Activated naive CD8-positive, alpha-beta T cell (primary cell): ENCODE measurements around the gene IL17RA.
"Not testable (repeated sequence)": the region's sequence is repeated elsewhere in the genome, so short reads cannot be mapped to it uniquely, and the experiment has no call there.

Experiments
- H3K27ac Mint-ChIP-seq: one replicate; pipeline ENCODE4 v1.8.0; 2021; ENCODE audit warnings: mixed read lengths
- H3K27me3 Mint-ChIP-seq: one replicate; pipeline ENCODE4 v1.8.0; 2021; ENCODE audit warnings: mixed read lengths
- H3K36me3 Mint-ChIP-seq: one replicate; pipeline ENCODE4 v1.8.0; 2021; ENCODE audit warnings: mixed read lengths
- H3K4me1 Mint-ChIP-seq: one replicate; pipeline ENCODE4 v1.8.0; 2021; ENCODE audit warnings: low read depth, mixed read lengths
- H3K4me3 Mint-ChIP-seq: one replicate; pipeline ENCODE4 v1.8.0; 2021; ENCODE audit warnings: mild to moderate bottlenecking, mixed read lengths
- H3K9me3 Mint-ChIP-seq: one replicate; pipeline ENCODE4 v1.8.0; 2021; ENCODE audit warnings: low read depth, mixed read lengths

Gene IL17RA

DNA sequence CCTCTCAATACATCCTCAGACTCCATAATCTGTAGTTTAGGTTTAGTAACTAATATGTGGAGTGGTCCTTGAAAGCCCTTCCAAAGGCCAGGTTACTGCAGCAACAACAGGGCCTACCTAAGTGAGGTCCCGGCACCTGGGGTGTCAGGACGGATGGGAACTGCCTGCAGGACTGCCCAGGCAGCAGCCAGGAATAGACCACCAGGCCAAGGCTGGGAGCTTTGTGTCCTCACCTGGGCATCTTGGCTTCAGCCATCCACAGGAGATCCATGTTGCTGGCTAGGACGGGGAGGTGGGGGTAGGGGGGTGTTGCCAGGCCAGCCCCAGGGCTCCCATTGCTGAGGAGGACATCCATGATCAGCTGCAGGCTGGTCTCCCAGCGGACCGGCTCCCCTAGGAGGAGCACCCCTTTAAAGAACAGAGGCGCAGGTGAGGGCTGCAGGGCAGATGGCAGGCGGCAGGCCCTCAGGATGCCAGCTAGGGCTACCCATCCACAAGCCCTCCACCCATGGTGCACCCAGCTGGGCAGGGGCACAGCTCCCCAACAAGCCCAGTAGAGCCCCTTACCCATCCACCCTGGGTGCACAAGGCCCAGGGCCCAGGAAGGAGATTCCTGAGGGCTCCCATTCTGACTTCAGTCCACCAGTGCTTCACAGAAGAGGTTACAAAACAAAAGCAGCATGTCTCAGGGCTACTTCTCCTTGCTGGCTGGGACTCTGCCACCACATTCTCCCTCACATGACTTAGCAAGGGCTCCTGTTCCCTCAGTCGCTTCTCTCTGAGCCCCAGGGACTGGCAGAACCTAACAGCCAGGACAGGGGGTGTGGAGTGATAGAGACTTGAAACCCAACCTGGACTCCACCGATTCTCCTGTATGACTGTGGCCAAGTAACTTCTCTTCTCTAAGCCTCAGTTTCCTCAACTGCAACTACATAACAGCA lies 56.3 kb downstream of the IL17RA start:
- Mint-ChIP-seq H3K4me1 (no peaks in the 10 kb centered on the region), H3K9me3 (no peaks in the 10 kb centered on the region), H3K4me3 (no peak overlapping the region), H3K27me3 (no peaks in the 10 kb centered on the region), H3K36me3 (peaks cover 2% of the 10 kb centered on the region), H3K27ac (no peak overlapping the region)

GRCh38 chr22:17143101-17143500 lies 58.3 kb downstream of the IL17RA start:
- Mint-ChIP-seq H3K4me3 (no peak overlapping the region), H3K27me3 (no peaks in the 10 kb centered on the region), H3K4me1 (no peaks in the 10 kb centered on the region), H3K27ac (no peak overlapping the region), H3K9me3 (no peaks in the 10 kb centered on the region), H3K36me3 (peaks cover 3% of the 10 kb centered on the region)

DNA sequence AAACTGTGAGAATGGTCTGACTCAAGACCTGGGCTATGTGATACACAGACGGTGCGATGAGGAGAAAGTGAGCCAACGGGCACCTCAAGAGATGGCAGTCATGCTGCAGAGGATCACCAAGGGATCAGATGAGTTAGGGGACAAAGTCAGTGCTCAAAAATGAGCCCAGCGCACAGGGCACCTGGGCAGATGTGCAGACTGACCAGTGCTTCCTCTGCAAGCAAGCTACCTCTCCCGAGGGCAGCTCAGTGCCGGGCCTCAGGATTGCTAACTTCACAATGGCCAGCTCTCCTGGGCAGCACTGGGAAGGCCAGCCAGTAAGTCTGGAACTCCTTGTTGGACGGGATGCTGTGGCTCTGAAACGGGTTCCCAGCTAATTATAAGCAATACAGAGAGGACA lies 59.0 kb downstream of the IL17RA start:
- no peak overlapping the region for H3K27ac Mint-ChIP-seq

DNA sequence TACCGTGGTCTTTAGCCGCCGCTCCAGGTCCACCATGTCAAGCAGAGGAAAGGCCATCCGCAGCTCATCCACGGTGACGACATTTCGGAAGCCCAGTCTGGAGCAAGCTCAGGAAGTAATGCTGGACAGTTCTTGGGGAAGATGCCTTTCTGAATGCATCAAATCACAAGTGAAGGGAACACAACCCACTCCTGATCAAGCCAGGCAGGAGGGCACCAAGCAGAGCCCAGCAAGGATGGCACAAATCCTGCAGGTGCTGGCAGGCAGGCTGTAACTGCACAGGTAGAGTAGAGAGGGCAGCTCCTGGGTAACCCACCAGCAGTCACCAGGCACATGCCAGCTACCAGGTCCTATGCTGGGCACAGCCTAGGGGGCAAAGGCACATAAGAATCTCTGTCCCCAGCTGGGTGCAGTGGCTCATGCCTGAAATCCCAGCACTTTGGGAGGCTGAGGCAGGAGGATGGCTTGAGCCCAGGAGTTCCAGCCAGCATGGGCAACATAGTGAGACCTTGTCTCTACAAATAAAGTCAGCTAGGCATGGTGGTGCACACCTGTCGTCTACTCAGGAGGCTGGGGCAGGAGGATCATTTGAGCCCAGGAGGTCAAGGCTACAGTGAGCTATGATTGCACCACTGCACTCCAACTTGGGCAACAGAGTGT lies 60.4 kb downstream of the IL17RA start:
- Mint-ChIP-seq H3K4me3 (no peak overlapping the region), H3K36me3 (peaks cover 3% of the 10 kb centered on the region), H3K9me3 (no peaks in the 10 kb centered on the region), H3K4me1 (no peaks in the 10 kb centered on the region), H3K27me3 (no peaks in the 10 kb centered on the region), H3K27ac (no peak overlapping the region)

More for the DNA sequence above, 59.0 kb downstream of the IL17RA start:
- H3K4me1 Mint-ChIP-seq = no peaks in the 10 kb centered on the region
- H3K27me3 Mint-ChIP-seq = no peaks in the 10 kb centered on the region
- H3K4me3 Mint-ChIP-seq = no peak overlapping the region
- H3K36me3 Mint-ChIP-seq = peaks cover 3% of the 10 kb centered on the region
- no peaks in the 10 kb centered on the region for H3K9me3 Mint-ChIP-seq

- not testable (repeated sequence) for H3K9me3 Mint-ChIP-seq, H3K27me3 Mint-ChIP-seq, H3K4me3 Mint-ChIP-seq, H3K36me3 Mint-ChIP-seq, H3K4me1 Mint-ChIP-seq, H3K27ac Mint-ChIP-seq
Observed at GRCh38 chr22:17147458-17147857, 62.7 kb downstream of the IL17RA start.

DNA sequence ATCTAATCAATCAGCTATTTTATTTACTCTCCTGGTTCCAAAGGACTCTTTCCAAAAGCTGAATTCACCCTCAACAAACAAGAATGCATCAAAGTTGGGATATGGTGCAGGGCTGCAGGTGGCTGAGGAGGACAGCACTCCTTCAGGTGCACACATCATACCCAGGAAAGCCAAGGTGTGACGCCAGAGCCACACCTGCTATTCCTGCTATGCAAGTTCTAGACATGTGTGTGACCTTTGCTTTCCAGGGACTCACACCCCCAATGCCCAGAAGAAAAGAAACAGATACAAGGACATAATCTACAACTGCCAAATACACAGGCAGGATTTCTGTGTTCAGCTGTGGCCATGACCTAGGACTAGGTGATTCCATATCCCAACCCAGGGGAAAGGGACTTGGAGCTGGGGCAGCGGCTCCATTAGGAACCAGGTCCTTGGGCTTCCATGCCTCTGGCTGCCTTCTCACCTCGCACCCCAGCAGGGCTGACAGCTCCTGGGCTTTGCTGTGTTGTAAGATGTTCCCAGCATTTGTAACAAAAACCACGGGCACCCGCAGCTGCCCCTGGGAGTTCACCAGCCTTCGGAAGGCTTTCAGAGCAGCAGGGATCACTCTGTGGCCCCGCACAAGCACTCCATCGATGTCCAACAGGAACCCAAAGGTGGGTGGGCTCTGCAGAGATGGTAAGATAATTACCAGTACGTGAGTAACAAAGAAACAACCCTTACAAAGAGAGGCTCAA lies 64.4 kb downstream of the IL17RA start:
- no peak overlapping the region for H3K27ac Mint-ChIP-seq
- H3K27me3 Mint-ChIP-seq = no peaks in the 10 kb centered on the region
- H3K9me3 Mint-ChIP-seq = no peaks in the 10 kb centered on the region
- peaks cover 17% of the 10 kb centered on the region for H3K4me1 Mint-ChIP-seq
- H3K4me3 Mint-ChIP-seq = no peak overlapping the region
- H3K36me3 Mint-ChIP-seq = peaks cover 8% of the 10 kb centered on the region

DNA sequence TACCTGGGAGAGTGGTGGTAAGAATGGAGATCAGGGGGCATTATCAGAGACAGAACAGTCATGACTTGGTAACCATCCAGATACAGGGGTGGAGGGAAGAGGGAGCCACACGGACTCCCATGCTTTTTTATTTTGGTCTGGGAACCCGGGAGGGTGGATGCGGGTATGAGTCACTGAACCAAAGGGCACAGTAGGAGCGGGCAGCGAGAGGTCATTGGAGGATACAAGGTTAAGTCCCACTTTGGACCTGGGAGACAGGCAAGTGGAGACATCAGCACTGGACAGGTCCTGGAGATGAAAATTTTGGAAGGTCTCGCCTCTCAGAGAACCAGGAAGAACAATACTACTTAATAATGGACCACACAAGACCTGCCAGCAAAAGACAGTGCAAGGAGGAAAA lies 67.5 kb downstream of the IL17RA start:
- H3K36me3 Mint-ChIP-seq = peaks cover 8% of the 10 kb centered on the region
- H3K27ac Mint-ChIP-seq = peak overlapping the region; percentile 46
- H3K9me3 Mint-ChIP-seq = no peaks in the 10 kb centered on the region
- no peaks in the 10 kb centered on the region for H3K27me3 Mint-ChIP-seq
- H3K4me3 Mint-ChIP-seq = no peak overlapping the region
- H3K4me1 Mint-ChIP-seq = peaks cover 38% of the 10 kb centered on the region

DNA sequence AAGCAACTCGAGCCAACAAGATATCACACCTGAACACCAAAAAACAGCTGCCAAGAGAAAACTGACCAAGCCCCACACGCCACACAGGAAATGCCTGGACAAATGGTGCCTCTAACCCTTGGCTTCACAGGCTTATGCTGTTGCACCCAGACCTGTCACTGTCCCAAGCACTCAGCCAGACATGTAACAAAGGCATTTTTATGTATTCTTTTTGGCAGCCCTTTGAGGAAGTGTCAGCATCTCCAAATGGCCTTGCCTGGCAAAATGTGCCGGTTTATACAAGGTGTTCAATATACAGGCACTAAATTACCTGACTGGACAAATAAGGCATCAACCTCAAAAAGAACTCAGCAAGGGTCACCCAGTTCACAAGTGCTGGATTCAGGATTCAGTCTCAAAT lies 68.2 kb downstream of the IL17RA start:
- Mint-ChIP-seq H3K27ac (no peak overlapping the region), H3K4me1 (peaks cover 44% of the 10 kb centered on the region)

DNA sequence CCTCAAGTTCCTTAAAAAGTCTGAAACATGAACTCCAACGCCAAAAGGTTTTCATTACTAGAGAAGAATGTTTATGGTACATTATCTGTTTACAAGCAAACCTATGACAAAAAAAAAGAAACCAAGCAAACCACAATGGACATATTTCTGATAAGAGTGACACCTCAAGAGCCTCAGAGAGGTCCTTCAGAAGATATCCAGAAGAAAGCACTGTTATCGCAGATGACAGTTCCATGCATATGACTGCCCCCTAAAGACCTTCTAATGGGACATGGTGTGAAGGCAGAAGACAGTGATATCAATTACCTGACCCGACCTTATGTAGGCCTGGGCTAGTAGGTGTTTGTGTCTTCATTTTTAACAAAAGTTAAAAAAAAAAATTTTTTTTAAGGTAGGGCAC lies 71.1 kb downstream of the IL17RA start:
- Mint-ChIP-seq H3K4me1 (peaks cover 54% of the 10 kb centered on the region), H3K9me3 (no peaks in the 10 kb centered on the region), H3K4me3 (peak overlapping the region; percentile 72), H3K36me3 (peaks cover 7% of the 10 kb centered on the region), H3K27me3 (no peaks in the 10 kb centered on the region), H3K27ac (no peak overlapping the region)

More for the DNA sequence above, 68.2 kb downstream of the IL17RA start:
- Mint-ChIP-seq H3K27me3 (no peaks in the 10 kb centered on the region), H3K36me3 (peaks cover 5% of the 10 kb centered on the region), H3K9me3 (no peaks in the 10 kb centered on the region), H3K4me3 (no peak overlapping the region)

GRCh38 chr22:17157714-17158113 lies 72.9 kb downstream of the IL17RA start:
- no peak overlapping the region for H3K27ac Mint-ChIP-seq
- peaks cover 2% of the 10 kb centered on the region for H3K36me3 Mint-ChIP-seq
- no peaks in the 10 kb centered on the region for H3K27me3 Mint-ChIP-seq
- peak overlapping the region; percentile 87 for H3K4me3 Mint-ChIP-seq
- H3K4me1 Mint-ChIP-seq = peaks cover 45% of the 10 kb centered on the region
- no peaks in the 10 kb centered on the region for H3K9me3 Mint-ChIP-seq

- peaks cover 2% of the 10 kb centered on the region for H3K36me3 Mint-ChIP-seq
- H3K27me3 Mint-ChIP-seq = no peaks in the 10 kb centered on the region
- no peaks in the 10 kb centered on the region for H3K9me3 Mint-ChIP-seq
- peak overlapping the region; percentile 68 for H3K27ac Mint-ChIP-seq
- H3K4me3 Mint-ChIP-seq = peak overlapping the region; percentile 87
- peaks cover 41% of the 10 kb centered on the region for H3K4me1 Mint-ChIP-seq
Observed at GRCh38 chr22:17158176-17158567, 73.4 kb downstream of the IL17RA start.

DNA sequence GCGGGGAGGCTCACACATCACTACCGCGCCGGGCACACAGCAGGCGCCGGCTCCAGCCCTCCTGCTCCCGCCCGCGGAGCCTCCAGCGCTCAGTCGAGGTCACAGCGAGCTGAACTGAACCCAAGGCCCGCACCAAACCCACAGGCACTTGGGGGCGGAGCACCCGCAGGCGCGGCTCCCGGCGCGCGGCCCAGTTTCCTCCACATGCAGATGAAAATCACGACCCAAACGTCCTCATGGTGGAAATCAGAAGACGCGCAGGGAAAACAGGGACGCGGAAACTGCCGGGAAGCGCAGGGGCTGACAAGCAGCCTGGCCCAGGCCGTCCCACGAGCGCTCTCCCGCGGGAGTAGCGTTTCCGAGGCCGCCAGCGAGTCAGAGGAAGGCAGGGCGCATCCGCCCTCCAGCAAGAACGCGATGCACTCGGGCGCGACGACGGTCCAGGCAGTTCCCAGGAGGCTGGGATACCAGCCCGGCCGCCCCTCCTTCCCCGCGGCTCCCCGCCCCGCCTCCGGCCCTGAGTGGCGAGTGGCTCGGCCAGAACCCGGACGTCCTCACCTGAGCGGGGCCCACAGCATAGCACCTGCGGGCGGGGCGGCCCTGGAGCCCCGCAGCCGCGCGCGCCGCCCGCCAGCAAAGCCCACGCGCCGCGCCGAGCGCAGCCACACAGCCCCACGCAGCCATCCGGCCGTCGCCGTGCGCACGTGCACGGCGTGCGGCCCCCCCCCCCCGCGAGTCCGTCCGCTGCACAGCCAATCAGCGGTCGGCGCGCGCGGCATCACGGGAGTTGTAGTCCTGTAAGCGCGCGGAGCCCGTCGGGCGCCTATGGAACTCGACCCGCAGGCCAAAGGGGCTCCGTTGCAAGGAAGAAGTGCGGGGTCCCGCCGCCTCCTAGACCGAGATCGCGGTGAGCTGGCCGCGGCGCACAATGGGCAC lies 74.0 kb downstream of the IL17RA start, which contains the start of gene HDHD5:
Gene HDHD5 (minus strand): TSS at position 710 of the 936 bp plus-strand sequence. CDS start 26 bp downstream, at position 684.
- Mint-ChIP-seq H3K9me3 (no peaks in the 10 kb centered on the region), H3K4me1 (peaks cover 39% of the 10 kb centered on the region), H3K4me3 (peak within 1 kb of the TSS; percentile 90), H3K27ac (peak within 1 kb of the TSS; percentile 93), H3K36me3 (peaks cover 2% of the 10 kb centered on the region), H3K27me3 (no peaks in the 10 kb centered on the region)

- H3K27ac Mint-ChIP-seq = peak overlapping the region; percentile 93
- H3K9me3 Mint-ChIP-seq = no peaks in the 10 kb centered on the region
- H3K4me1 Mint-ChIP-seq = peaks cover 38% of the 10 kb centered on the region
- peak overlapping the region; percentile 90 for H3K4me3 Mint-ChIP-seq
- peaks cover 2% of the 10 kb centered on the region for H3K36me3 Mint-ChIP-seq
- H3K27me3 Mint-ChIP-seq = no peaks in the 10 kb centered on the region
Observed at GRCh38 chr22:17159504-17159951, 74.7 kb downstream of the IL17RA start.

DNA sequence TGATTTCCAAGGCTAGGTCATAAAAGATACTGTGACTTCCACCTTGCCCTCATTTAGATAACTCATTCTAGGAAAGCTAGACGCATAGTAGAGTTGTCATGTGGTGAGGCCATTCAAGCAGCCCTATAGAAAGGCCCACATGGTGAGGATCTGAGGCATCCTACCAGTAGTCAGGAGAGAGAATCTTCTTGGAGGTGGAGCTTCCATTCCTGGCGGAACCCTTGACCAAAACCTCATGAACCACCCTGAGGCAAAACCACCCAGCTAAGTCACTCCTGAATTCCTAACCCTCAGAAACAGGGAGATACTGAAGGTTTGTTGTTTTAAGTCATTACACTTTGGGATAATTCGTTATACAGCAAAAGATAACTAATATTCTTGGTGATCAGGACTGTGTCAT lies 77.2 kb downstream of the IL17RA start:
- H3K4me1 Mint-ChIP-seq = peaks cover 20% of the 10 kb centered on the region
- no peak overlapping the region for H3K27ac Mint-ChIP-seq
- H3K27me3 Mint-ChIP-seq = no peaks in the 10 kb centered on the region
- H3K9me3 Mint-ChIP-seq = no peaks in the 10 kb centered on the region
- no peak overlapping the region for H3K4me3 Mint-ChIP-seq
- peaks cover 2% of the 10 kb centered on the region for H3K36me3 Mint-ChIP-seq
